ENCODE measurements around the gene KRT7.

The KRT7 gene

GRCh38 chr12:52264435-52264825 lies 31.4 kb downstream of the KRT7 start:
- H3K4me3 ChIP-seq (ENCODE audit: insufficient read depth in 1 of 2, low read depth in 1 of 2, low read length in 2 of 2), result no peak overlapping the region
- H3K27ac ChIP-seq (ENCODE audit: low read length, poor library complexity, severe bottlenecking), result no peak overlapping the region
- no peak overlapping the region for H3K18ac ChIP-seq (ENCODE audit: low read depth in 1 of 2, low read length in 2 of 2)
- DNase-seq, result no peak
- no peak overlapping the region for H2AFZ ChIP-seq (ENCODE audit: low read depth, low read length)
- peaks cover 6% of the 10 kb centered on the region for H3K4me1 ChIP-seq (ENCODE audit: control insufficient read depth, insufficient read depth, low read depth, low read length)
- WGBS, result 87% methylated on average over 2 of the region's 2 CpGs
- H3K79me1 ChIP-seq (replicated peaks; ENCODE audit: low read length, poor library complexity, severe bottlenecking), result no peaks in the 10 kb centered on the region
- no peak overlapping the region for H3K4me2 ChIP-seq (ENCODE audit: low read length, poor library complexity, severe bottlenecking)
- H2AK5ac ChIP-seq (ENCODE audit: low read length, severe bottlenecking), result no peak overlapping the region
- no peak overlapping the region for H4K91ac ChIP-seq (ENCODE audit: low read length)
- no peak overlapping the region for H2BK15ac ChIP-seq (ENCODE audit: low read depth, poor library complexity, severe bottlenecking)
- no peak overlapping the region for H2BK120ac ChIP-seq (ENCODE audit: low read depth, low read length)
- no peaks in the 10 kb centered on the region for H3K9me3 ChIP-seq (ENCODE audit: control insufficient read depth, low read length)
- no peak overlapping the region for H2BK12ac ChIP-seq (ENCODE audit: low read length in 2 of 2)
- H3K36me3 ChIP-seq (ENCODE audit: control insufficient read depth in 1 of 2, insufficient read depth in 2 of 2, low read depth in 1 of 2, low read length in 2 of 2), result peaks cover 0 to 4% of the 10 kb centered on the region in 2 experiments
- H4K8ac ChIP-seq (ENCODE audit: low read length), result no peak overlapping the region
- H3K9ac ChIP-seq (ENCODE audit: low read length), result no peak overlapping the region
- H3K23ac ChIP-seq (ENCODE audit: low read length in 2 of 2), result no peak overlapping the region
- H3K14ac ChIP-seq (ENCODE audit: low read length in 2 of 2), result no peak overlapping the region
- H3K4ac ChIP-seq (ENCODE audit: low read depth in 1 of 2, low read length in 2 of 2), result no peak overlapping the region
- H3K27me3 ChIP-seq (ENCODE audit: control insufficient read depth in 1 of 2, insufficient read depth in 1 of 2, low read length in 2 of 2), result peaks cover 0 to 62% of the 10 kb centered on the region in 2 experiments
- no peak overlapping the region for H2BK5ac ChIP-seq (ENCODE audit: low read depth, low read length, poor library complexity, severe bottlenecking)

- no peaks in the 10 kb centered on the region for H3K9me3 ChIP-seq (ENCODE audit: control insufficient read depth, low read length)
- H2BK12ac ChIP-seq (ENCODE audit: low read length in 2 of 2), result no peak overlapping the region
- H2BK5ac ChIP-seq (ENCODE audit: low read depth, low read length, poor library complexity, severe bottlenecking), result no peak overlapping the region
- no peak overlapping the region for H2AK5ac ChIP-seq (ENCODE audit: low read length, severe bottlenecking)
- no peak overlapping the region for H3K14ac ChIP-seq (ENCODE audit: low read length in 2 of 2)
- H4K8ac ChIP-seq (ENCODE audit: low read length), result no peak overlapping the region
- peaks cover 2% of the 10 kb centered on the region for H3K4me1 ChIP-seq (ENCODE audit: control insufficient read depth, insufficient read depth, low read depth, low read length)
- H3K79me1 ChIP-seq (replicated peaks; ENCODE audit: low read length, poor library complexity, severe bottlenecking), result no peaks in the 10 kb centered on the region
- H2AFZ ChIP-seq (ENCODE audit: low read depth, low read length), result no peak overlapping the region
- no peak overlapping the region for H3K4me2 ChIP-seq (ENCODE audit: low read length, poor library complexity, severe bottlenecking)
- H3K9ac ChIP-seq (ENCODE audit: low read length), result no peak overlapping the region
- no peak overlapping the region for H2BK120ac ChIP-seq (ENCODE audit: low read depth, low read length)
- peak overlapping the region in 1 of 2 experiments; percentile 53 for H3K4ac ChIP-seq (ENCODE audit: low read depth in 1 of 2, low read length in 2 of 2)
- H3K18ac ChIP-seq (ENCODE audit: low read depth in 1 of 2, low read length in 2 of 2), result no peak overlapping the region
- no peak overlapping the region for H3K4me3 ChIP-seq (ENCODE audit: insufficient read depth in 1 of 2, low read depth in 1 of 2, low read length in 2 of 2)
- H3K27me3 ChIP-seq (ENCODE audit: control insufficient read depth in 1 of 2, insufficient read depth in 1 of 2, low read length in 2 of 2), result peaks cover 7 to 46% of the 10 kb centered on the region in 2 experiments
- no peak overlapping the region for H3K27ac ChIP-seq (ENCODE audit: low read length, poor library complexity, severe bottlenecking)
- H3K36me3 ChIP-seq (ENCODE audit: control insufficient read depth in 1 of 2, insufficient read depth in 2 of 2, low read depth in 1 of 2, low read length in 2 of 2), result peaks cover 0 to 4% of the 10 kb centered on the region in 2 experiments
- no peak overlapping the region for H2BK15ac ChIP-seq (ENCODE audit: low read depth, poor library complexity, severe bottlenecking)
- H4K91ac ChIP-seq (ENCODE audit: low read length), result no peak overlapping the region
- WGBS, result 80% methylated on average over 2 of the region's 2 CpGs
- no peak for DNase-seq
- H3K23ac ChIP-seq (ENCODE audit: low read length in 2 of 2), result no peak overlapping the region
Measured at GRCh38 chr12:52266514-52266913, 33.5 kb downstream of the KRT7 start.

GRCh38 chr12:52267266-52267665 lies 34.2 kb downstream of the KRT7 start:
- Histone ChIP-seq H3K9me3 (ENCODE audit: control insufficient read depth, low read length) (no peaks in the 10 kb centered on the region), H2BK120ac (ENCODE audit: low read depth, low read length) (no peak overlapping the region), H3K27me3 (ENCODE audit: control insufficient read depth in 1 of 2, insufficient read depth in 1 of 2, low read length in 2 of 2) (peaks cover 7 to 38% of the 10 kb centered on the region in 2 experiments), H3K27ac (ENCODE audit: low read length, poor library complexity, severe bottlenecking) (no peak overlapping the region), H2BK15ac (ENCODE audit: low read depth, poor library complexity, severe bottlenecking) (no peak overlapping the region), H3K79me1 (replicated peaks; ENCODE audit: low read length, poor library complexity, severe bottlenecking) (no peaks in the 10 kb centered on the region), H4K91ac (ENCODE audit: low read length) (no peak overlapping the region), H3K14ac (ENCODE audit: low read length in 2 of 2) (no peak overlapping the region), H3K36me3 (ENCODE audit: control insufficient read depth in 1 of 2, insufficient read depth in 2 of 2, low read depth in 1 of 2, low read length in 2 of 2) (peaks cover 0 to 4% of the 10 kb centered on the region in 2 experiments), H2BK12ac (ENCODE audit: low read length in 2 of 2) (no peak overlapping the region), H4K8ac (ENCODE audit: low read length) (no peak overlapping the region), H3K4me3 (ENCODE audit: insufficient read depth in 1 of 2, low read depth in 1 of 2, low read length in 2 of 2) (no peak overlapping the region), H2AFZ (ENCODE audit: low read depth, low read length) (no peak overlapping the region), H3K23ac (ENCODE audit: low read length in 2 of 2) (no peak overlapping the region), H3K18ac (ENCODE audit: low read depth in 1 of 2, low read length in 2 of 2) (no peak overlapping the region), H3K4ac (ENCODE audit: low read depth in 1 of 2, low read length in 2 of 2) (no peak overlapping the region), H3K4me1 (ENCODE audit: control insufficient read depth, insufficient read depth, low read depth, low read length) (peaks cover under 1% of the 10 kb centered on the region), H3K4me2 (ENCODE audit: low read length, poor library complexity, severe bottlenecking) (no peak overlapping the region), H2AK5ac (ENCODE audit: low read length, severe bottlenecking) (no peak overlapping the region), H2BK5ac (ENCODE audit: low read depth, low read length, poor library complexity, severe bottlenecking) (no peak overlapping the region), H3K9ac (ENCODE audit: low read length) (no peak overlapping the region)
- 86% methylated on average over 3 of the region's 3 CpGs for WGBS
- DNase-seq, result no peak

GRCh38 chr12:52267699-52268098 lies 34.7 kb downstream of the KRT7 start:
- Histone ChIP-seq H2AK5ac (ENCODE audit: low read length, severe bottlenecking) (no peak overlapping the region), H3K14ac (ENCODE audit: low read length in 2 of 2) (no peak overlapping the region), H3K27ac (ENCODE audit: low read length, poor library complexity, severe bottlenecking) (no peak overlapping the region), H3K9me3 (ENCODE audit: control insufficient read depth, low read length) (no peaks in the 10 kb centered on the region), H3K4me2 (ENCODE audit: low read length, poor library complexity, severe bottlenecking) (no peak overlapping the region), H2BK5ac (ENCODE audit: low read depth, low read length, poor library complexity, severe bottlenecking) (no peak overlapping the region), H3K23ac (ENCODE audit: low read length in 2 of 2) (no peak overlapping the region), H3K4ac (ENCODE audit: low read depth in 1 of 2, low read length in 2 of 2) (no peak overlapping the region), H3K9ac (ENCODE audit: low read length) (no peak overlapping the region), H3K79me1 (replicated peaks; ENCODE audit: low read length, poor library complexity, severe bottlenecking) (no peaks in the 10 kb centered on the region), H3K36me3 (ENCODE audit: control insufficient read depth in 1 of 2, insufficient read depth in 2 of 2, low read depth in 1 of 2, low read length in 2 of 2) (peaks cover 0 to 4% of the 10 kb centered on the region in 2 experiments), H4K91ac (ENCODE audit: low read length) (no peak overlapping the region), H2AFZ (ENCODE audit: low read depth, low read length) (no peak overlapping the region), H2BK12ac (ENCODE audit: low read length in 2 of 2) (no peak overlapping the region), H3K4me1 (ENCODE audit: control insufficient read depth, insufficient read depth, low read depth, low read length) (no peaks in the 10 kb centered on the region), H3K27me3 (ENCODE audit: control insufficient read depth in 1 of 2, insufficient read depth in 1 of 2, low read length in 2 of 2) (peaks cover 7 to 34% of the 10 kb centered on the region in 2 experiments), H4K8ac (ENCODE audit: low read length) (no peak overlapping the region), H2BK120ac (ENCODE audit: low read depth, low read length) (no peak overlapping the region), H3K4me3 (ENCODE audit: insufficient read depth in 1 of 2, low read depth in 1 of 2, low read length in 2 of 2) (no peak overlapping the region), H3K18ac (ENCODE audit: low read depth in 1 of 2, low read length in 2 of 2) (no peak overlapping the region), H2BK15ac (ENCODE audit: low read depth, poor library complexity, severe bottlenecking) (no peak overlapping the region)
- no peak for DNase-seq
- WGBS, result 81% methylated on average over 3 of the region's 3 CpGs

Data from mesenchymal stem cell (in vitro differentiated cells and primary cell).